ENCODE results near the gene XPO5.

DNA sequence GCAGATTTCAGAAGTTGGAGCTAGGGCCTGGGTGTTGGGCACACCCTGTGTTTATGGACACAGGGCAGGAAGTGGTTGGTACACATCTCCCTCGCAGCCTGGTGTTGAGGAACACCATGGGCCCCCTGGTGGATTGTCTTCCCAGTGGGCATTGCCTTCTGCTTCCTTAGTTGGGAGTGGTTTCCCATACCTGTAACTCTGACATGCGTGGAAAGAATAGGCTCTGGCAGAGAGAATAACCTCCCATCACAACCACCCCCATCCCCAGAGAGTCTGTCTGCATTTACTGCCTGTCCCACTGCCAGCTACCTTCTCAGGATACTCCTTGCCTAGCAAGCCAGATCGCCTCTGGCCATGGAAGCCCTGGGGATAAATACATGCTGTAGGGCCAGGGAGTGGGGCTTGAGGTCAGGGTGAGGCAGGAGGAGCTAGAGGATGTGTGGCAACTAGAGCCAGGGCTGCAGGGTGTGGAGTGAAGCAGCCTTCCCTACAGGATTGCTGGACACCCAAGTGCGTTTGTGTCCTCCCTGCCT, 80.4 kb downstream of the XPO5 start:
- TF ChIP-seq POLR2A (IDR thresholded peaks at IDR 0.05), result no peak
- TF ChIP-seq CTCF (IDR thresholded peaks at IDR 0.05), result no peak

Data from adrenal gland (tissue), 5 donors.